Dendritic cell treated with granulocyte-macrophage colony-stimulating factor and Interleukin-4, amounts not matched to agents 40 ng/mL and 50 ng/mL, for 4 days (primary cell): ENCODE results near the gene LOC101059915.
A peak's percentile ranks its signal among the peaks of the same experiment; 100 is the strongest.

Experiments
- H3K27ac Mint-ChIP-seq: one replicate; pipeline ENCODE4 v1.8.0; 2022; ENCODE audit warnings: mild to moderate bottlenecking, mixed read lengths
- H3K27me3 Mint-ChIP-seq: one replicate; pipeline ENCODE4 v1.8.0; 2022; ENCODE audit warnings: mild to moderate bottlenecking, mixed read lengths
- H3K36me3 Mint-ChIP-seq: one replicate; pipeline ENCODE4 v1.8.0; 2022; ENCODE audit warnings: low read depth, mixed read lengths
- H3K4me1 Mint-ChIP-seq: one replicate; pipeline ENCODE4 v1.8.0; 2022; ENCODE audit warnings: low read depth, mixed read lengths
- H3K4me3 Mint-ChIP-seq: one replicate; pipeline ENCODE4 v1.8.0; 2022; ENCODE audit warnings: mild to moderate bottlenecking, moderate library complexity, mixed read lengths
- H3K9me3 Mint-ChIP-seq: one replicate; pipeline ENCODE4 v1.8.0; 2022; ENCODE audit warnings: mixed read lengths
- intact Hi-C: fragments of 100-400 bp; cut with micrococcal nuclease; formaldehyde crosslinking; loops from one replicate; pipeline ENCODE4 v1.15.0; 2022

LOC101059915 gene

GRCh38 chrX:71667328-71668247 lies at the start of gene LOC101059915:
Gene LOC101059915, plus strand, starts transcription at chrX:71667546.
- no peak within 1 kb of the TSS for H3K27ac Mint-ChIP-seq
- no peaks in the 10 kb centered on the region for H3K9me3 Mint-ChIP-seq
- peaks cover 9% of the 10 kb centered on the region for H3K4me1 Mint-ChIP-seq
- intact Hi-C loops, result no loop called here
- no peaks in the 10 kb centered on the region for H3K36me3 Mint-ChIP-seq
- H3K4me3 Mint-ChIP-seq, result no peak within 1 kb of the TSS
- H3K27me3 Mint-ChIP-seq, result peaks cover 37% of the 10 kb centered on the region

GRCh38 chrX:71617742-71618141 lies 49.6 kb upstream of the LOC101059915 start:
- Mint-ChIP-seq H3K9me3 (no peaks in the 10 kb centered on the region), H3K27me3 (no peaks in the 10 kb centered on the region), H3K36me3 (peaks cover 34% of the 10 kb centered on the region), H3K4me3 (no peak overlapping the region), H3K4me1 (peaks cover 32% of the 10 kb centered on the region), H3K27ac (peak overlapping the region; percentile 14)
- intact Hi-C loops, result no loop called here

- intact Hi-C loops, result no loop called here
- Mint-ChIP-seq H3K9me3 (no peaks in the 10 kb centered on the region), H3K27ac (peak within 1 kb of the TSS; percentile 14), H3K4me1 (peaks cover 35% of the 10 kb centered on the region), H3K4me3 (no peak within 1 kb of the TSS), H3K27me3 (peaks cover 3% of the 10 kb centered on the region), H3K36me3 (peaks cover 28% of the 10 kb centered on the region)
These were observed 49.0 kb upstream of the LOC101059915 start, which contains the start of gene CXCR3 for GRCh38 chrX:71618303-71618721. Gene CXCR3, minus strand, starts transcription at chrX:71618511. Its CDS starts 62 bp downstream, at chrX:71618449.

- intact Hi-C loops, result no loop called here
- Mint-ChIP-seq H3K27ac (peak overlapping the region; percentile 14), H3K9me3 (no peaks in the 10 kb centered on the region), H3K4me1 (peaks cover 35% of the 10 kb centered on the region), H3K27me3 (peaks cover 3% of the 10 kb centered on the region), H3K4me3 (no peak overlapping the region), H3K36me3 (peaks cover 24% of the 10 kb centered on the region)
These were observed 48.6 kb upstream of the LOC101059915 start for GRCh38 chrX:71618787-71619186.

GRCh38 chrX:71619193-71619592 lies 48.2 kb upstream of the LOC101059915 start:
- intact Hi-C loops, result no loop called here
- Mint-ChIP-seq H3K4me3 (no peak overlapping the region), H3K27me3 (peaks cover 3% of the 10 kb centered on the region), H3K9me3 (no peaks in the 10 kb centered on the region), H3K27ac (no peak overlapping the region), H3K36me3 (peaks cover 20% of the 10 kb centered on the region), H3K4me1 (peaks cover 35% of the 10 kb centered on the region)

GRCh38 chrX:71619986-71620385 lies 47.4 kb upstream of the LOC101059915 start:
- peaks cover 12% of the 10 kb centered on the region for H3K36me3 Mint-ChIP-seq
- peaks cover 35% of the 10 kb centered on the region for H3K4me1 Mint-ChIP-seq
- H3K27ac Mint-ChIP-seq, result no peak overlapping the region
- no peaks in the 10 kb centered on the region for H3K9me3 Mint-ChIP-seq
- intact Hi-C loops, result no loop called here
- peaks cover 3% of the 10 kb centered on the region for H3K27me3 Mint-ChIP-seq
- H3K4me3 Mint-ChIP-seq, result no peak overlapping the region

GRCh38 chrX:71621603-71622002 lies 45.7 kb upstream of the LOC101059915 start:
- peaks cover 39% of the 10 kb centered on the region for H3K4me1 Mint-ChIP-seq
- peaks cover 3% of the 10 kb centered on the region for H3K27me3 Mint-ChIP-seq
- intact Hi-C loops, result no loop called here
- H3K4me3 Mint-ChIP-seq, result no peak overlapping the region
- H3K9me3 Mint-ChIP-seq, result no peaks in the 10 kb centered on the region
- no peaks in the 10 kb centered on the region for H3K36me3 Mint-ChIP-seq
- H3K27ac Mint-ChIP-seq, result no peak overlapping the region

- Mint-ChIP-seq H3K4me1 (peaks cover 34% of the 10 kb centered on the region), H3K36me3 (no peaks in the 10 kb centered on the region), H3K9me3 (no peaks in the 10 kb centered on the region), H3K27ac (no peak overlapping the region), H3K4me3 (no peak overlapping the region), H3K27me3 (peaks cover 3% of the 10 kb centered on the region)
- intact Hi-C loops, result no loop called here
These were observed 45.2 kb upstream of the LOC101059915 start for GRCh38 chrX:71622032-71622575.

- Mint-ChIP-seq H3K27me3 (peaks cover 3% of the 10 kb centered on the region), H3K4me1 (peaks cover 27% of the 10 kb centered on the region)
These were observed 44.5 kb upstream of the LOC101059915 start for GRCh38 chrX:71622576-71623450.

GRCh38 chrX:71623714-71624113 lies 43.6 kb upstream of the LOC101059915 start:
- Mint-ChIP-seq H3K27ac (no peak overlapping the region), H3K4me1 (peaks cover 18% of the 10 kb centered on the region), H3K9me3 (no peaks in the 10 kb centered on the region), H3K36me3 (no peaks in the 10 kb centered on the region), H3K4me3 (no peak overlapping the region), H3K27me3 (peaks cover 3% of the 10 kb centered on the region)
- intact Hi-C loops, result no loop called here

More at GRCh38 chrX:71622576-71623450, 44.5 kb upstream of the LOC101059915 start:
- intact Hi-C loops, result no loop called here
- Mint-ChIP-seq H3K9me3 (no peaks in the 10 kb centered on the region), H3K36me3 (no peaks in the 10 kb centered on the region), H3K4me3 (no peak overlapping the region), H3K27ac (peak overlapping the region; percentile 30)

- no peak overlapping the region for H3K27ac Mint-ChIP-seq
These were observed 41.9 kb upstream of the LOC101059915 start for GRCh38 chrX:71625471-71625870.

GRCh38 chrX:71626576-71626975 lies 40.8 kb upstream of the LOC101059915 start:
- Mint-ChIP-seq H3K27me3 (peaks cover 3% of the 10 kb centered on the region), H3K9me3 (no peaks in the 10 kb centered on the region), H3K4me1 (peaks cover 15% of the 10 kb centered on the region), H3K27ac (no peak overlapping the region), H3K4me3 (no peak overlapping the region), H3K36me3 (no peaks in the 10 kb centered on the region)
- intact Hi-C loops, result no loop called here

More at GRCh38 chrX:71625471-71625870, 41.9 kb upstream of the LOC101059915 start:
- intact Hi-C loops, result no loop called here
- Mint-ChIP-seq H3K9me3 (no peaks in the 10 kb centered on the region), H3K4me1 (peaks cover 15% of the 10 kb centered on the region), H3K4me3 (no peak overlapping the region), H3K27me3 (peaks cover 3% of the 10 kb centered on the region), H3K36me3 (no peaks in the 10 kb centered on the region)

- Mint-ChIP-seq H3K27ac (no peak overlapping the region), H3K4me3 (no peak overlapping the region), H3K4me1 (peaks cover 13% of the 10 kb centered on the region), H3K9me3 (no peaks in the 10 kb centered on the region), H3K27me3 (peaks cover 3% of the 10 kb centered on the region), H3K36me3 (no peaks in the 10 kb centered on the region)
- intact Hi-C loops, result no loop called here
These were observed 39.5 kb upstream of the LOC101059915 start for GRCh38 chrX:71627588-71628404.
